ENCODE data around the gene HAO2.
"Not testable (repeated sequence)": the region's sequence is repeated elsewhere in the genome, so short reads cannot be mapped to it uniquely, and the experiment has no call there.

The HAO2 gene

DNA sequence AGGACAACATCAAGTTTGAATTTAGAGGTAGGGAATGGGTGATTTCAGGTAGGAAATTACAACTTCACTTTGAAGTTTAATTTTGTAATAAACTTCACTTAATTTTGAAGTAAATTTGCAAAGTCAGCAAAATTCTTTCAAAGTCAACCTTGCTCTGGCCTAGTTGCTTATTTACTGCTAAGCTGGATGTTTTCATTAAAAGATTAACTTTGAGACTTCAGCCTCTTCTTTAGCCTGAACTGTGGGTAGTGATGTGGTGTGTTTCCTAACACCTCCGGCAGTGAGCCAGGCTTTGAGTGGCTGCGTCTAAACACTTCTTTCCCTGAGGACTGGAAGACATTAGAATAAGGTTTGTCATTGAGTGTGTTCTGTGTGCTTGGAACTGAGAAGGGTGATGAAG lies at the start of gene HAO2:
HAO2 (plus strand) TSS at position 232 of the 400 bp plus-strand sequence. CDS start 12,301 bp downstream, outside the sequence.
- DNase-seq = no peak

DNA sequence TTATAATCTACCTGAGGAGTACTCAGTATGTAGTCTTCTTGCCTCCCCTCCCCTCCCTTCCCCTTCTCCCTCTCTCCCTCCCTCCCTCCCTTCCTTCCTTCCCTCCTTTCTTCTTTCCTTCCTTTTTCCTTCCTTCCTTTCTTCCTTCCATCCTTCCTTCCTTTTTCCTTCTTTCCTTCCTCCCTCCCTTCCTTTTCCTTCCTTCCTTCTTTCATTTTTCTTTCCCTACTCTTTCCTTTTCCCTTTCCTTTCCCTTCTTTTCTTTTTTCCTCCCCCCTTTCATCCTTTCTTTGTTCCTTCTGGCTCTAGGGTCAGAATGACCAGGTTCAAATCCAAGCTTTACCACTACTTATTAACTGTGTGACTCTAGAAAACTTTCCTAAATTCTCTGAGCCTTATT lies 48.5 kb upstream of the HAO2 start:
- no peak for DNase-seq

DNA sequence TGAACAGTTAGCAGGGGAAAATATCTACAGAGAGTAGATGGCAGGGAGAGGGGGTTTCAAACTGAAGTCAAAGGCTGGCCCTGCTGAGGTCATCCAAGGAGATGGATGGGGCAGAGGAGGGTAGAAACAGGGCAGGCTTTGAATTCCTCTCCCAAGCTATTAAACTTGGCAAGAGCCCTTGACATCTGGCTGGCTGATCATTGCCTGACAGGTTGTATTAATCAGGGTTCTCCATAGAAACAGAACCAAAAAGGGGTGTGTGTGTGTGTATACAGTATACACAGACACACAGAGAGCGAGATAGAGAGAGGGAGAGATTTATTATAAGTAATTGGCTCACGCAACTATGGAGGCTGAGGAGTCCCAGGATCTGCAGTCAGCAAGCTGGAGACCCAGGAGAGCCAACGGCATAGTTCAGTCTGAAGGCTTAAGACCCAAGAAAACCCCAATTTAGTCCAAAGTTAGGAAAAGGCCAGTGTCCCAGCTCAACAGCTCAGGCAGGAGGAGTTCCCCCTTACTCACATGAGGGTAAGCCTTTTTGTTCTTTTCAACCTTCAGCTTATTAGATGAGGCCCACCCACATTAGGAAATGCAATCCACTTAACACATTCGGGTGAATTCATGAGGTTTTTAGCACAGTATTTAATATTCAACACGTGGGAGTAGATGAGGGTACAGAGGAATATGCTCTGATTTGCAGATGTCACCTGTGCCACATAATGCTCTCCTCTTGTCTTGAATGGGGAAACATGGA lies 46.7 kb upstream of the HAO2 start:
- no peak for DNase-seq

DNA sequence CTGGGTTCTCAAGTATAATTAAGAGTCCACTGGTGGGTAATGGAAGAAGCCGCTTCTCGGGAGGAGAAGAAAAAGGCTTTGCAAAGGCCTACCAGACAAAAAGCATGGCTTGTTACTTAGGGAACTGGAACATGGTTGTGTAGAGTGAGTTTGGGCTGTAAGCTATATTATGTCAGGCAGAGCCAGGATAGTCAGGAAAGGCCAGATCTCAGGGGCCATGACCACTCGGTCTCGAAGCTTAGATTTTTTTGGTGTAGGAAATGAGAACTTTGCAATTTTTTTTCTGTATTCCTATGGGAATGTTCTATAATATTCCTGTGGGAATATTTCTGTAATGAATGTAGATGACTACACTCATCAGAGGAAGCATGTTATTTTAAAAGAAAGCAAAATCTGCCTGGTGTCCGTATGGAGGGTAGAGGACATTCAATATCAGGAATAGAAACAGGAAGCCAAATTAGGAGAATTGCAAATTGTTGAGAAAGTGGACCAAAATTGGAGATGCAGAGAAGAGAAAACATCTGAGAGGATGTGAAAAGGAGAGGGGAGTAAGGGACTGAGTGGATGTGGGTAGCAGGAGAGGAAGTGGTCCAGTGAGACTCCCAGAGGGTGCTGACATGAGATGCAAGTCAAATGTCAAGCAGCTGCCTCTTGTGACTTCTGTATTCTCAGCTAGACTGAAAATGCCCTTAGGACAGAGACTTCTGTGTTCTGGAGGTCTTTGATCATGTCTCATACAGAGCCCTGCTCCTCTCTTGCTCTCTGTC lies 45.2 kb upstream of the HAO2 start:
- DNase-seq = no peak

DNA sequence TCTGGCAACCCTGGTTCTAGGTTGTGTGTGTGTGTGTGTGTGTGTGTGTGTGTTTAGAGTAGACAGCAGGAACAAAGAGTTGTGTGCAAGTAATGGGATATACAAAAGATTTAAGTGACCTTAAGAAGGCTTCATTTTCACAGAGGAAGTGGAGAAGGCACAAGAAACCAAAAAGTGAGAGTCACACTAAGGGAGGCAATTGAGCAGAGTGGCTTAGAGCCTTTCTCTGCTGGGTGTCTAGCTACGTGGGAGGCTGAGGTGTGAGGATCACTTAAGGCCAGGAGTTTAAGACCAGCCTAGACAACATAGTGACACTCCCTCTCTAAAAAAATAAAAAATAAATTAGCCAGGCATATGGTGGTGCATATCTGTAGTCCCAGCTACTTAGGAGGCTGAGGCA lies 44.4 kb upstream of the HAO2 start:
- no peak for DNase-seq

DNA sequence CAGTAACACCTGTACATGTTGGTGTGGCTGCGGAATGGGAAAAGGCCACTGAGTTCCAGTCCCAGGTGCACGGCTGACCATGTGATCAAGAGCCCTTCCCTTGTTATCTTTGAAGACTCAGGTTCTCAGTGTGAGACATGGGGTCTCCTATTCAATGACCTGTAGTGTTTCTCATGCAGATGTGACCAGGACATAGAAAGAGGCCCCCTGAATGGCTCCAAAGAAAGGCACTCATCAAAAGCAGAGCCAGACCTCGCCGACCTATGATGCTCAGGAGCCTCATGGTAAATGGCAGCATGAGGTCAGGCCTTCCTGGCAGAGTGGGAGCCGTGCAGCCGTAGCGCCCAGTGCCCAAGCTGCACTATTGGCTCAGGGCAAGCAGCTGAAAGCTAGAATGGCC lies 42.3 kb upstream of the HAO2 start:
- DNase-seq = no peak

DNA sequence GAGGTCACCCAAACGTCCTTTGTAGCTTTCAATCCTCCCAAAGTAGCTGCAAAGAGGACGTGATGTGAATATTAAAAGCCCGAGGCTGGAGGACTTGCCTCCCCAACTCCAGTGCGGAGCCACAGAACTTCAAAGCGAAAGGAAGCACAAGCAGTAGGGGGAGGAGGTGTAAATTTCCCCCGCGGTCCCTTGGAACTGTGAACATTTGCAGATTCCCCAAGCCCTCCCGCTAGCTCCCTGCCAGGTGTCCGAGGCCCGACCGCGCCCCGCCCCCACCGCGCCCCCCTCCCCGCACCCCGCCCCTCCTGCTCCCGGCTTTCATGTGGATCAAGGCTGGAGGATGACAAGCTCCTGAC lies 41.5 kb upstream of the HAO2 start:
- peak in 9 of 56 donors; percentile 5 to 42 (median 24) for DNase-seq

DNA sequence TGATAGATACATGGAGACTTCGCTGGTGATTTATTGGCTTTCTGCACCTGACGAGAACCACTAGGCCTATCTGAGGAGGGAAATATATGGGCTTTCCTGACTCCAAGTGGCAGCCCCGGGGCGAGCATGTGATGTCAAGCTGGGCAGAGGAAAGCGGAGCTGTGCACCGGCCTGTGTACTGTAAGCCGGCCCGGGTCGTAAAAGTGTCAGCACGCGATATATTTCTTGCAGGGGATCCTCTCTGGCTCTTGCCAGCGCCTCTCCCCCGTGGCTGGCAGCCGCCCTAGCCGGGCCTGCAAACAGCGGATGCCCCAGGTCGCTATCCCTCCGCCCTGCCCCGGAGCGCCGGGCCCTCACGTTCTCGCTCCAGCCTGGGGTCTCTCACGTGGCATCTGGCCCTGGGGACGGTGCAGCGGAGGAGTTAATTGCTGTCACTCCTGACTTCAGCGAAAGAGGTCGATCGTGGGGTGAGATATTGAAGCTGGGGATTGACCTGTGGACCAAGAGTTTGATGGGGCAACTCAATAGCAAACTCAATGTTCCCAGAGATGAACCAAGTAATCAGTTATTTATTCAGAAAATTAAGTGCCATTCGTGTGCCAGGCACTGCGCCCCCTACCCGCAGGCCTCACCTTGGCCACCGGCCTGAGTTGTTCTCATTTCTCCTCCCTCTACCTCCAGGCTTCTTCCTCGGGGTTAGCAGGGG lies 41.0 kb upstream of the HAO2 start:
- DNase-seq = peak in 18 of 56 donors; percentile 2 to 36 (median 22)

DNA sequence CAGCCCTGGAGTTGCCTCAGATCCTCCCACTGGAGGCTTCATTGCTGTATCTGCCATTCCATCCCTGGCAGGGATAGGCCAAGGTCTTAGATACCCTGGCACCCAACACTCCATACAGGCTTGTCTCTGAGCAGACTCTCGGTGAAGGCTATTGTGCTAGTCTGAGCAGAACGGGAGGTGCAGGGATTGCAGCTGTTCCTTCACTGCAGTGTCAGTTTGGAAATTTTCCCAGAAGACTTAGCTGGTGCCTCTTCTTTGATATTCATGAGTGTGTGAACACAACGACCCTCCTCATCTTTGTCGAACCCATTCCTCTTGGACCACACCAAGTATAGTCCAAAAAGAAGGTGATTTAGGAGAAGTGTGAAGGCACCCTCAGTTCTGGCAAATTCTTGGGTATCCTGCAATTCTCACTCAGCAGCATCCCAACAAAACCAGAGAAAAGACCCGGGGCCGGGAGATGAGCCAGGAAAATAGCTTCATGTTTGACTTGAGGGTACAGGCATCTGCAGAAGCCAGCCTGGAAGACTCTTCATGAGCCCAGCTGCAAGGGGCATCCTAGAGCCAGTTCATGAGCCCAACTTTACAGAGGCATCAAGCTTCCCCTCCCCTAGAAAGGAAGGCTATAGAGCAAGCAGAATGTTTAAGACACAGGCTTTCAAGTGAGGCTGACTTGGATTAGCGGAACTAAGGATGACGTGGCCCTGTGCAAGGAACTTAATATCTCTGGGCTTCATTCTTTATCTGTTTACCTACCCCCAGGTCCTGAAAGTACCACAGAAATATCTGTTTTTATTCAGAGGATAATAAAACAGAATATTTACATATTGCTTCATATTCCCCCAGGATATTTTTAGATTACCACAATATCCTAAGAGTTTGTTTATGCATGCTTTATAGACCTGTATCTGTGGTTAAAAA lies 38.8 kb upstream of the HAO2 start:
- DNase-seq = no peak

DNA sequence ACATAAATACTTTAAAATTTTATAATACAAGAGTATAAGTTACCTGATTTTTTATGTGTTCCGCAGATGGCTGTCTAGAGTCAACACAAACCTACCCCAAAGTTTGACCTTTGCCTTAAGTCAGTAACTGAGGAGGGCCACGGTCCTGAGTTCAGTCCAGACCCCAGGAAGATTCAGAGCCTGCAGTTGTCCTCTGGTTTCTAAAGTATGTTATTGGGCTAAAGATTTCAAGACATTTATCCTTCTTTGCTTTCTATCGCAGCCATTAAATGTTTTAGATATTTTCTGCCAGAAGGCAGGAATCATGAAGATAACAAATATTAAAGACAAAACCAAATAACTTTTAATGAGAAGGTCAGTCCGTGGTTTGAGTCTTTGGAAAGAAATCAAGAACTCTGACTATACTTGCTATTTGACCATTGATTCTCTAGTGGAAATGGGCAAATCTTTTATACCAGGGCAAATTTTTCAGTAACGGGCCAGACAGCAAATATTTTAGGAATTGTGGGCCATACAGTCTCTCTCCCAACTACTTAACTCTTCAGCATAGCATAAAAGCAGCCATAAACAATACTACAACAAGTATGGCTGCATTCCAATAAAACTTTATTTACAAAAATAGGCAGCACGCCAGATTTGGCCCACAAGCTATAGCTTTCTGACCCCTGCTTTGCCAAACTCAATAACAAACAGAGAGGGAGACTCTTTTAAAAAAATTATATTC lies 38.0 kb upstream of the HAO2 start:
- no peak for DNase-seq

DNA sequence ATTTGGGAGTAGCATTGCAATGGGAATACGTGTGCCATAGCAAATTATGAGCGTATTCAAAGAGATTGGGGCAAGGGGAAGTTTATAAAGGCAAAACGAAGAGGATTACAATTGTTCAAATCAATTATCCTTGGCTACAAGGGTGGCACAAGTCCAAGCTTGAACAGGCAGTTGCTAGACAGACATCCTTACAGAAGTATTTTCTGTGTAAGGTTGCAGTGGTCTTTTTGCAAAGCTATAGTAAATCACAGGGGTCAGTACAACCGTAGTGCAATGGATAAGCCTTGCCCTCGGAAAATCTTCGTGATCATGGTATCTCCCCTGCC lies 37.4 kb upstream of the HAO2 start:
- DNase-seq = no peak

DNA sequence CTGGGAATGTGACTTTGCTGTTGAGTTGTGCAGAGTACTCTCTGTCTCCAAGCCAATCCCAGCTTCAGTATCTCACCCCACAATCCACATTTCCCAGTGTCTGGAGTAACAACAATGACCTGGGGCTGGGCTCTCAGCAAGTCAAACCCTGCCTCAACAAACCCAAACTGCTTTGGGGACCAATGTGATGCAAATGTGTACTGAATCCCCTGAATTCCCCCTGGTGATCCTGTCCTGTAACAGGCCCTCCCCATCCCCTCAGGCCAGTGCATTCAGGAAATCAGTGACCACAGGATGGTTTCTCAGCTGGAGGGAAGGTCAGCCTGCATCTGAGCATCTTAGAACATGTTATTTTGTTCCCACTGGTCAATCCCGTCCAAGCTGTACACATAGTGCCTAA lies 36.7 kb upstream of the HAO2 start:
- no peak for DNase-seq

DNA sequence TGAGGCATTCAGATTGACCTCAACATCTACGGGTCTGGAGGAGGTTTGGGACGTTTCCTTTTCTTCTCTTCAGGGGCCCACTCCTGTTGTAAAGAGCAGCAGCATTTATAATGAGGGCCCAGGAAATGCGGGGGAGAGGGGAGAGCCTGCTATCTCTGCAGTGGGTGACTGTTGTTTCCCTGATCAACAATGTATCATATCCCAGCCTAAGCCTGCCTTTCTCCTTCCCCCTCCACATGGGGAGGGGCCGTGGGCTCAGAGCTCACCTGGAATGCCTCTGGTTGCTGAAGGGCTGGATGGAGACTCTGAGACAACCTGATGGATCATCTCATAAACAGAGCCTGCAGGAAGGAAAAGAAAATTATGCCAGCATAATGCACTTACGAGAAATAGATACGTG lies 36.0 kb upstream of the HAO2 start:
- DNase-seq = no peak

DNA sequence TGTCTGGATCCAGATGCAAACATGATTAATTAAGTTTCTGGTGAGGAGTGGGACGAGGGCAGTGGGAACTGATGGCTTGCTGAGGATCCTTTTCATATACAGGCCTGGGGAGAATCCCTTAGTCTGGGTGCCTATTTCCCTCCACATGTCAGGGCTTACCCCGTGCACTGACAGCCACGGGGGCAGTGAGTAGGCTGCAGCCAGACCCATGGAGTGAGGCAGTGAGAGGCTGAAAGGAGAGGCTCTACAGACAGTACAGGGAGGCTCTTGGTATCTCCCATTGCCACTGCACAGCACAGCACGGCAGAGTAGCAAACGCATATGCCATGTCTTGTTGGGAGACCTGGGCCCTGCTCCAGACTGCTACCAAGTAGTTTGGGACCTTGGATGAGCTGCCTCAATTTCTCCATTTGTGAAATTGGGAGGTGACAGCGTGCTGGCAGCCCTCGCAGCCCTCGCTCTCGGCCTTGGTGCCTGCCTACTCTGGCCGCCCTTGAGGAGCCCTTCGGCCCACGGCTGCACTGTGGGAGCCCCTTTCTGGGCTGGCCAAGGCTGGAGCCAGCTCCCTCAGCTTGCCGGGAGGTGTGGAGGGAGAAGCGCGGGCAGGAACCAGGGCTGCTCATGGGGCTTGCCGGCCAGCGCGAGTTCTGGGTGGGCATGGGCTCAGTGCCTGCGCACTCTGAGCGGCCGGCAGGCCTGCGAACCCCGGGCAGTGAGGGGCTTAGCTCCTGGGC lies 35.3 kb upstream of the HAO2 start:
- DNase-seq = no peak

DNA sequence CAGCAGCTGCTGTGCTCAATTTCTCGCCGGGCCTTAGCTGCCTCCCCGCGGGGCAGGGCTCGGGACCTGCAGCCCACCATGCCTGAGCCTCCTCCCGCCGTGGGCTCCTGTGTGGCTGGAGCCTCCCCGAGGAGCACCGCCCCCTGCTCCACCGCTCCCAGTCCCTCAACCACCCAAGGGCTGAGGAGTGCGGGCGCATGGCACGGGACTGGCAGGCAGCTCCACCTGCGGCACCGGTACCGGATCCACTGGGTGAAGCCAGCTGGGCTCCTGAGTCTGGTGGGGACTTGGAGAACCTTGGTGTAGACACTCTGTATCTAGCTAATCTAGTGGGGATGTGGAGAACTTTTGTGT lies 34.7 kb upstream of the HAO2 start:
- DNase-seq = not testable (repeated sequence)

DNA sequence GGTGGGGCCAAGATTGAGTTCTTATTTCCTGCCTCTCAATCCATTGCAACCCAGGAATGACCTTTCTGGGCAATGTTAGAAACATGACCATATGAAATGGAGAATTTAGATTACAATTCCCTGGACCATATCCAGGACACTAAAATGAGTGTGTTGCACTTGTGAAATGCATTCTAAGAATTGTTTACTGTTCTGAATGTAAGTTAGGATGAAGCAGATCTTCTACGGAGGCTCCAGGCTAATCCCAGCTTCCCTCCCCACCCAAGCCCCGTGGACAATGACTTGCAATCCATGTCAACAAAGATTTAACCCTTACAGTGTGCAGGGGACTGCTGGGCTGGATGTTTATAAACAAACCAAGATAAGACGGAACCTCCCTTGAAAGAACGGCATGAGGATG lies 31.7 kb upstream of the HAO2 start:
- no peak for DNase-seq

DNA sequence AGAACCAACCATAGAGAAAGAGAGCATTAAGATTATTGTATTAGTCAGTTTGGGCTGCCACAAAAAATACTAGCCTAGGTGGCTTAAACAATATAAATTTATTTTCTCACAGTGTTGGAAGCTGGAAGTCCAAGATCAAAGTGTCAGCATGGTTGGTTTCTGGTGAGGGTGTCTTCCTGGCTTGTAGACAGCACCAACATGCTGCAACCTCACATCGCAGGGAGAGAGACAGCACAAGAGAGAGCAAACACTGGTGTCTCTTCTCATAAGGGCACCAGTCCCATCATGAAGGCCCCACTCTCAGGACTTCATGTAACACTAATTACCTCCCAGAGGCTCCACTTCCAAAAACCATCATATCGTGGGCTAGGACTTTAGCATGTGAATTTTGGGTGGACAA lies 30.6 kb upstream of the HAO2 start:
- DNase-seq = no peak

DNA sequence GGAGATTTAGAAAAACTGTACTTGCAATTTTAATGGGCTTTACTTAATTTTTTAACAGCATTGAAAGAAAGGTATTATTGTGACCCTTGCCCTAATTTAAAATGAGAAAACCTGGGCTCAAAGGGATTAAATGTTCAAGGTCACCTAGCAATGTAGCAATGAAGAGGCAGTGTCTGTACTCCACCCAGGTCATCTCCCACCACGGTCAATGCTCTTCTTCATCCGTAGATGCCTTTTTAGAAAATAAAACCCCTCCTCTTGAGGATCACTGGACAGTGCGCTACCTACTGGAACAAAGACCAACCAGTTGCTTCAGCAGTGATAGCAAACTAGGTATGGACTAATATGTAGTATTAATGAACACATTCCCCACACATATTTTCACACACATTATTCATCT lies 29.8 kb upstream of the HAO2 start:
- no peak for DNase-seq

DNA sequence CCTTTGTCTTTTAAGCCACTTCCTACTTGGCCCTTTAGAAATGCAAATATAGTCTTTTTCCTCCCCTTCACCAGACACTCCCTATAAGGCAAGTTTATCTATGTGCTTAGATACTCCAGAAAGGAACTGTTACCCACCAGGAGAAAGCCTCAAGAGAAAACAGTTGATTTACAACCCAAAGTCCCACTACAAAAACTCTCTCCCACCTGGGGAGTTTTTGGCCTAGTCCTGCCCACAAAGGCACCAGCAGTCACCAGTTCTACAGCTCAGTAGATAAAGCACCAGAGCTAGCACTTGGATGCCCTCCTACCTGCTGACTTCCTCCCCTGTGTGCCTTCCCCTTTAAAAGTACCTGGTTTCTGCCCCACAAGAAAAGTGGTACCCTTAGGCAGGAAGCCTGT lies 27.7 kb upstream of the HAO2 start:
- no peak for DNase-seq

DNA sequence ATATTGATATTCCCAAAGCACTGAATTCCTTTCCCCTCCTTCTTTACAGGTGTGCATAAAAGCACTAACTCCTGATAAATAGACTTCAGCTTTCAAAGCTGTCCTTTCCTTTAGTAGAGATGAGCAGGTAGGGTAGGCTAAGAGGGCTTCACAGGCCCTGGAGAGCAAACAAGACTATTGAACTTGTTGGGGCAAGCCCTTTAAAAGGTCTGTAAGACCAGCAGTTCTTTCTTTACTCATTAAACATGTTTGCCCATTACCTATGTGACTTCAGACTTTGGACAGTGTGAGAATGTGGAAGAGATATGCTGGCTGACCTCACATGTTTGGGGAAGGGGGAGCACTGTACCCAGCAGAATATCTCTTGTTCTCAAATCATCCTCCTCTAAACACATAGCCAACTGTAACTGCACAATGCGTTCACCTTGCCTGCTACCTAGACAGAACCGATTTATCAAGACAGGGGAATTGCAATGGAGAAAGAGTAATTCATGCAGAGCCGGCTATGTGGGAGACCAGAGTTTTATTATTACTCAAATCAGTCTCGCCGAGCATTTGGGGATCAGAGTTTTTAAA lies 27.1 kb upstream of the HAO2 start:
- no peak for DNase-seq

Measured in amygdala (tissue), 56 donors.